Body of pancreas (tissue), 4 donors: ENCODE measurements around the gene ZNF761.
"Not testable (repeated sequence)": the region's sequence is repeated elsewhere in the genome, so short reads cannot be mapped to it uniquely, and the experiment has no call there.

Experiments
- POLR2A ChIP-seq, 3 donors: fragments of 450-650 bp; IDR thresholded peaks; one replicate each; pipeline ENCODE4 v1.6.1; 2016; ENCODE audit warnings: antibody characterized with exemption in 3 of 3, mild to moderate bottlenecking in 2 of 3
- TF ChIP-seq, protein P1 (sequence below), 7 experiments: fragments of 450-650 bp in 4 of 7; fragments of 200-600 bp in 3 of 7; sonication (generic) in 3 of 7; IDR thresholded peaks; one replicate each; pipeline ENCODE4 v1.5.1; 2016 to 2019; ENCODE audit warnings: antibody characterized with exemption in 7 of 7

DNA sequence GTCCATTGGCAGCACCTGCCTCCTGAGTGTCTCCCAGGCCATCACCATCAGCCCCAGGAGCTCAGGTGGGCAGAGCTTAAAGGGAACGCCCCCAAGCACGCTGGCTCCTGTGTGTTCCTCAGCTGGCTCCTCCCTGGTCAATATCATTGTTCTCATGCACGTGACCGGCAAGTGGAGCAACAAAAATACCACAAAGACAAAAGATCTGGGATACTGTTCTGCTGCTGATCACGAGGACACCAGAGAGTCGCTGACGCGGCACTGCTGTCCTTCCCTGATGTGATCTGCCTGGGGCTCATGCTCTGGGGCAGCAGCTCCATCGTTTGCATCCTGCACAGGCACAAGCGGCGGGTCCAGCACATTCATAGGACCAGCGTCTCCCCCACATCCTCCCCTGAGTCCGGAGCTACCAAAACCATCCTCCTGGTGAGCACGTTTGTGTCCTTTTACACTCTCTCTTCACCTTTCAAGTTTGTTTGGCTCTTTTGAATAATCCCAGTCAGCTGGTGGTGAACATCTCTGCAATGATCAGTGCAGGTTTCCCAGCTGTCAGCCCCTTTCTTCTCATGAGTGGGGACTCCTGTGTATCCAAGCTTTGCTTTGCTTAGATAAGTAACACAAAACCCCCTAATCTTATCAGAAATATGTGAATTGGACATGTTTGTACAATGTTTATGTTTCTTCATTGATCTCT, 72.0 kb downstream of the ZNF761 start:
- TF ChIP-seq, protein P1, sequence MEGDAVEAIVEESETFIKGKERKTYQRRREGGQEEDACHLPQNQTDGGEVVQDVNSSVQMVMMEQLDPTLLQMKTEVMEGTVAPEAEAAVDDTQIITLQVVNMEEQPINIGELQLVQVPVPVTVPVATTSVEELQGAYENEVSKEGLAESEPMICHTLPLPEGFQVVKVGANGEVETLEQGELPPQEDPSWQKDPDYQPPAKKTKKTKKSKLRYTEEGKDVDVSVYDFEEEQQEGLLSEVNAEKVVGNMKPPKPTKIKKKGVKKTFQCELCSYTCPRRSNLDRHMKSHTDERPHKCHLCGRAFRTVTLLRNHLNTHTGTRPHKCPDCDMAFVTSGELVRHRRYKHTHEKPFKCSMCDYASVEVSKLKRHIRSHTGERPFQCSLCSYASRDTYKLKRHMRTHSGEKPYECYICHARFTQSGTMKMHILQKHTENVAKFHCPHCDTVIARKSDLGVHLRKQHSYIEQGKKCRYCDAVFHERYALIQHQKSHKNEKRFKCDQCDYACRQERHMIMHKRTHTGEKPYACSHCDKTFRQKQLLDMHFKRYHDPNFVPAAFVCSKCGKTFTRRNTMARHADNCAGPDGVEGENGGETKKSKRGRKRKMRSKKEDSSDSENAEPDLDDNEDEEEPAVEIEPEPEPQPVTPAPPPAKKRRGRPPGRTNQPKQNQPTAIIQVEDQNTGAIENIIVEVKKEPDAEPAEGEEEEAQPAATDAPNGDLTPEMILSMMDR (IDR thresholded peaks at IDR 0.05), result not testable (repeated sequence)
- TF ChIP-seq POLR2A (IDR thresholded peaks at IDR 0.05), result not testable (repeated sequence)
